ENCODE measurements around the gene KDF1. TPM values are rescaled to one million over a fixed set of nuclear protein-coding genes. Genes with fewer than 3 reads are reported as not detected.

KDF1 gene
- polyA plus RNA-seq, 1 of the 3 experiments (the other 2 are of a cell fraction): not detected

GRCh38 chr1:26965213-26965612 is 4.9 kb upstream of the KDF1 start:
- ChIA-PET POLR2A (no interaction called here), CTCF (interaction anchor here (1.3 to 3.2 kb wide), 3 partner anchors 21 to 135 kb away, joined by 4 to 14 read pairs (median 5); no protein-coding TSS in a partner anchor)
- Histone ChIP-seq H4K20me1 (ENCODE audit: insufficient read depth) (no peaks in the 10 kb centered on the region), H3K36me3 (replicated peaks in 1 of 2; ENCODE audit: control insufficient read depth in 1 of 2, insufficient read depth in 2 of 2, low read length in 1 of 2) (no peaks in the 10 kb centered on the region), H3K9me2 (no peaks in the 10 kb centered on the region), H3K4me1 (ENCODE audit: control insufficient read depth in 1 of 2, insufficient read depth in 2 of 2, low read depth in 1 of 2, low read length in 1 of 2) (peaks cover 0 to 7% of the 10 kb centered on the region in 2 experiments; a peak in 1 of 4 replicates), H2AFZ (ENCODE audit: low read depth) (no peak overlapping the region), H3K9ac (no peak overlapping the region), H3K27me3 (ENCODE audit: insufficient read depth) (peaks cover 14% of the 10 kb centered on the region), H3K27ac (ENCODE audit: low read depth in 2 of 2, low read length in 1 of 2) (no peak overlapping the region), H3F3A (replicated peaks; ENCODE audit: insufficient read depth) (peaks cover 13% of the 10 kb centered on the region), H3K4me3 (ENCODE audit: low read depth in 2 of 2, low read length in 1 of 2) (no peak overlapping the region), H3K79me2 (ENCODE audit: insufficient read depth) (no peaks in the 10 kb centered on the region), H3K9me3 (no peaks in the 10 kb centered on the region), H3K4me2 (no peak overlapping the region)
- DNase-seq: no peak
- WGBS (ENCODE audit: low lambda C conversion rate): 55% methylated on average over 6 of the region's 6 CpGs
- TF ChIP-seq TCF12 (IDR thresholded peaks at IDR 0.05): no peak
- TF ChIP-seq, protein P1, sequence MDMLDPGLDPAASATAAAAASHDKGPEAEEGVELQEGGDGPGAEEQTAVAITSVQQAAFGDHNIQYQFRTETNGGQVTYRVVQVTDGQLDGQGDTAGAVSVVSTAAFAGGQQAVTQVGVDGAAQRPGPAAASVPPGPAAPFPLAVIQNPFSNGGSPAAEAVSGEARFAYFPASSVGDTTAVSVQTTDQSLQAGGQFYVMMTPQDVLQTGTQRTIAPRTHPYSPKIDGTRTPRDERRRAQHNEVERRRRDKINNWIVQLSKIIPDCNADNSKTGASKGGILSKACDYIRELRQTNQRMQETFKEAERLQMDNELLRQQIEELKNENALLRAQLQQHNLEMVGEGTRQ (IDR thresholded peaks at IDR 0.05; ENCODE audit: borderline replicate concordance, low read depth, low read length): no peak
- no peak for TF ChIP-seq CHD2 (IDR thresholded peaks at IDR 0.05; ENCODE audit: low read length, partially characterized antibody)
- no peak for TF ChIP-seq ELF1 (IDR thresholded peaks at IDR 0.05)
- TF ChIP-seq RCOR1 (IDR thresholded peaks at IDR 0.05; ENCODE audit: low read length): no peak
- no peak for TF ChIP-seq TEAD4 (IDR thresholded peaks at IDR 0.05; ENCODE audit: borderline replicate concordance, insufficient read depth)
- no peak for TF ChIP-seq MXI1 (IDR thresholded peaks at IDR 0.05; ENCODE audit: low read depth, low read length)
- no peak for TF ChIP-seq EZH2phosphoT487 (IDR thresholded peaks at IDR 0.05; ENCODE audit: borderline replicate concordance, low read depth)

DNA sequence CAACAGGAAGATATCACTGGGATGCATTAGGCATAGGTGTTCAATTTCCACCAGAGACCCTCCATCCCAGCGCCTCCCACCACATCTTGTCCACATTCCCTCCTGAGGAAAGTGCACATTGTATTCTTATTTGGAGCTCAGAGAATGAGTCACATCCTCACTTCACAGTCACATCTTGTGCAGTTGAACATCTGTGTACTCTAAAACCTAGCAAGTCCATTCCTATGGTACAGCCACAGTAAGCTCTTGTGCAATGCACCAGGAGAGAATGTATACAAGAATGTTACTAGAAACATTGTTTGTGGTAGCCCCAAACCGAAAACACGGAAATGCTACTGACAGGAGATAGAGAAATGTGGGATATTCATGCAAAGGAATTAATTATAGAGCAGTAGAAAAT is 1.6 kb upstream of the KDF1 start:
- Histone ChIP-seq H2AFZ (ENCODE audit: low read depth) (no peak overlapping the region), H3K9ac (no peak overlapping the region), H3K4me2 (no peak overlapping the region; the same call in 1 of the 2 replicates), H3K9me3 (no peaks in the 10 kb centered on the region), H3K9me2 (no peaks in the 10 kb centered on the region), H3K36me3 (replicated peaks in 1 of 2; ENCODE audit: control insufficient read depth in 1 of 2, insufficient read depth in 2 of 2, low read length in 1 of 2) (no peaks in the 10 kb centered on the region), H4K20me1 (ENCODE audit: insufficient read depth) (no peaks in the 10 kb centered on the region), H3K27me3 (ENCODE audit: insufficient read depth) (peaks cover 41% of the 10 kb centered on the region), H3K27ac (ENCODE audit: low read depth in 2 of 2, low read length in 1 of 2) (no peak overlapping the region), H3K4me3 (ENCODE audit: low read depth in 2 of 2, low read length in 1 of 2) (no peak overlapping the region), H3K79me2 (ENCODE audit: insufficient read depth) (no peaks in the 10 kb centered on the region), H3F3A (replicated peaks; ENCODE audit: insufficient read depth) (peaks cover 13% of the 10 kb centered on the region), H3K4me1 (ENCODE audit: control insufficient read depth in 1 of 2, insufficient read depth in 2 of 2, low read depth in 1 of 2, low read length in 1 of 2) (peaks cover 3 to 7% of the 10 kb centered on the region in 2 experiments; a peak in 1 of 4 replicates)
- no peak for DNase-seq
- CTCF ChIA-PET: interaction anchor here (0.8 kb wide), 1 partner anchor 173 kb away, joined by 3 read pairs; no protein-coding TSS in a partner anchor
- 18% methylated on average over 3 of the region's 3 CpGs for WGBS (ENCODE audit: low lambda C conversion rate)
- TF ChIP-seq JUND (IDR thresholded peaks at IDR 0.05) (no peak), TEAD4 (IDR thresholded peaks at IDR 0.05; ENCODE audit: borderline replicate concordance, insufficient read depth) (no peak), TCF12 (IDR thresholded peaks at IDR 0.05) (no peak), FOSL2 (IDR thresholded peaks at IDR 0.05; ENCODE audit: borderline replicate concordance, low read depth) (peak; percentile 40; the same call in 1 of the 2 replicates), FOXM1 (IDR thresholded peaks at IDR 0.05; ENCODE audit: low read depth) (no peak), EZH2phosphoT487 (IDR thresholded peaks at IDR 0.05; ENCODE audit: borderline replicate concordance, low read depth) (no peak), SMC3 (IDR thresholded peaks at IDR 0.05; ENCODE audit: low read depth, low read length) (no peak)
- POLR2A ChIA-PET: no interaction called here
